ENCODE data around the gene DHX35.

- TF ChIP-seq CTCF (IDR thresholded peaks at IDR 0.05 in 4 of 5, conservative IDR thresholded peaks at IDR 0.05 in 1 of 5), result no peak
- TF ChIP-seq POLR2A (IDR thresholded peaks at IDR 0.05), result no peak
Observed at GRCh38 chr20:38934530-38934929, 27.6 kb upstream of the DHX35 start.

Measured in gastrocnemius medialis (tissue), 4 donors.